ENCODE results near the gene LRRC71. TPM values are rescaled to one million over a fixed set of nuclear protein-coding genes. Genes with fewer than 3 reads are reported as not detected.

Gene LRRC71
- total and polyA plus RNA-seq, 2 of the 8 experiments (the other 6 are each of a cell fraction or from before 2014, with no cell fraction given), result 0.05 TPM; not detected in 1

- Histone ChIP-seq H3K23me2 (ENCODE audit: low read depth, low read length) (no peaks in the 10 kb centered on the region; the same call in 1 of the 2 replicates), H4K91ac (replicated peaks; ENCODE audit: insufficient read length, low read length) (no peak overlapping the region), H3K4me3 (ENCODE audit: extremely low read depth in 1 of 4, insufficient read depth in 2 of 4, low read depth in 3 of 4, low read length in 4 of 4) (no peak overlapping the region), H3K27me3 (replicated peaks in 1 of 4; ENCODE audit: control insufficient read depth in 3 of 4, extremely low read depth in 1 of 4, insufficient read depth in 3 of 4, low read length in 3 of 4) (peaks cover 0 to 41% (median 17%) of the 10 kb centered on the region in 4 experiments; a peak in 6 of 7 replicates), H3K36me3 (ENCODE audit: control insufficient read depth in 2 of 4, insufficient read depth in 4 of 4, low read length in 3 of 4) (no peaks in the 10 kb centered on the region), H2BK15ac (ENCODE audit: low read length) (no peak overlapping the region), H3K79me1 (ENCODE audit: low read depth, low read length) (no peaks in the 10 kb centered on the region), H2BK12ac (ENCODE audit: low read depth, low read length) (peak overlapping the region; percentile 84; the same call in 1 of the 2 replicates), H2AFZ (ENCODE audit: low read length) (no peak overlapping the region), H4K20me1 (replicated peaks in 1 of 2; ENCODE audit: control insufficient read depth in 1 of 2, insufficient read depth in 2 of 2, low read length in 2 of 2) (peaks cover 0 to 3% of the 10 kb centered on the region in 2 experiments), H2BK5ac (ENCODE audit: low read depth, low read length) (0 out of 2 replicates have a peak overlapping the region, but pooled peaks have one; percentile 30), H3K56ac (replicated peaks; ENCODE audit: insufficient read length, low read depth, low read length) (no peak overlapping the region), H4K8ac (ENCODE audit: extremely low read depth, insufficient read depth, low read length) (no peak overlapping the region), H3K4me2 (ENCODE audit: insufficient read depth in 1 of 2, low read depth in 2 of 2, low read length in 2 of 2) (peak overlapping the region; percentile 9 to 55; a peak in 3 of 4 replicates), H3K18ac (ENCODE audit: extremely low read depth, low read length) (no peak overlapping the region), H3K4ac (replicated peaks; ENCODE audit: insufficient read length, low read depth, low read length) (no peak overlapping the region), H3K4me1 (replicated peaks in 1 of 4; ENCODE audit: control insufficient read depth in 3 of 4, insufficient read depth in 4 of 4, low read length in 3 of 4) (peaks cover 0 to 4% (median 1%) of the 10 kb centered on the region in 4 experiments; a peak in 4 of 7 replicates), H3K27ac (ENCODE audit: low read depth, low read length) (no peak overlapping the region), H3K9ac (replicated peaks in 1 of 4; ENCODE audit: extremely low read depth in 1 of 4, low read depth in 3 of 4, low read length in 3 of 4) (no peak overlapping the region), H4K5ac (ENCODE audit: insufficient read length, low read depth, low read length) (no peak overlapping the region), H3K79me2 (ENCODE audit: control insufficient read depth in 1 of 2, insufficient read depth in 2 of 2, low read length in 2 of 2) (no peaks in the 10 kb centered on the region), H3K9me3 (ENCODE audit: insufficient read depth in 2 of 2, low read depth in 1 of 2, low read length in 1 of 2) (no peaks in the 10 kb centered on the region), H3K23ac (ENCODE audit: insufficient read length) (no peak overlapping the region), H2AK5ac (ENCODE audit: low read depth, low read length) (no peak overlapping the region), H3K14ac (ENCODE audit: insufficient read length) (no peak overlapping the region), H2BK120ac (replicated peaks; ENCODE audit: low read depth, low read length) (no peak overlapping the region), H2BK20ac (ENCODE audit: low read length) (no peak overlapping the region)
- ChIA-PET POLR2A (ENCODE audit: partially characterized antibody) (interaction anchor here (0.9 to 2.1 kb wide), 6 partner anchors 9 to 75 kb away, joined by 3 to 7 read pairs (median 3); partner anchors contain the start of gene NTRK1), CTCF (ENCODE audit: partially characterized antibody) (interaction anchor here (0.7 to 31.4 kb wide), 23 partner anchors 13 to 259 kb away, joined by 3 to 719 read pairs (median 5); partner anchors contain the start of genes INSRR, ISG20L2, METTL25B and NTRK1)
- 26% methylated on average over 18 of the region's 21 CpGs; no CpG with 5 or more reads in 1 of the 2 experiments for WGBS, 2 experiments (ENCODE audit: extremely low coverage in 1 of 2, insufficient coverage in 1 of 2, insufficient read length in 1 of 2, insufficient replicate concordance in 2 of 2, low coverage in 1 of 2, low lambda C conversion rate in 2 of 2, missing lambda C conversion rate in 1 of 2)
- FAIRE-seq (no peak), DNase-seq (ENCODE audit: low read depth in 1 of 2, low spot score in 2 of 2) (peak; percentile 46 to 78)
- TF ChIP-seq CREB1 (IDR thresholded peaks at IDR 0.05) (peak; percentile 31; the same call in 1 of the 2 replicates), TBP (IDR thresholded peaks at IDR 0.05; ENCODE audit: low read depth, low read length) (peak; percentile 50; the same call in 1 of the 2 replicates), KDM5A (IDR thresholded peaks at IDR 0.05; ENCODE audit: low read length) (no peak), SRF (IDR thresholded peaks at IDR 0.05; ENCODE audit: low read depth, low read length) (no peak), JUN (IDR thresholded peaks at IDR 0.05; ENCODE audit: low read depth, low read length) (no peak), GABPA (IDR thresholded peaks at IDR 0.05; ENCODE audit: borderline replicate concordance, insufficient read depth, low read length) (peak; percentile 35; the same call in 1 of the 2 replicates), RAD21 (IDR thresholded peaks at IDR 0.05 in 1 of 2, conservative IDR thresholded peaks at IDR 0.05 in 1 of 2; ENCODE audit: low read depth in 2 of 2, low read length in 2 of 2) (peak; percentile 21 to 39; a peak in 2 of 4 replicates), ASH2L (IDR thresholded peaks at IDR 0.05; ENCODE audit: low read length) (peak; percentile 32), TEAD4 (IDR thresholded peaks at IDR 0.05; ENCODE audit: low read depth, low read length) (no peak), CTCF (IDR thresholded peaks at IDR 0.05; ENCODE audit: control extremely low read depth in 1 of 3, insufficient read depth in 1 of 3, low read depth in 1 of 3, low read length in 3 of 3) (peak; percentile 56 to 76 (median 75))
Measured at GRCh38 chr1:156876281-156876680, 44.2 kb upstream of the LRRC71 start.
